ENCODE results near the gene ANO5.

DNA sequence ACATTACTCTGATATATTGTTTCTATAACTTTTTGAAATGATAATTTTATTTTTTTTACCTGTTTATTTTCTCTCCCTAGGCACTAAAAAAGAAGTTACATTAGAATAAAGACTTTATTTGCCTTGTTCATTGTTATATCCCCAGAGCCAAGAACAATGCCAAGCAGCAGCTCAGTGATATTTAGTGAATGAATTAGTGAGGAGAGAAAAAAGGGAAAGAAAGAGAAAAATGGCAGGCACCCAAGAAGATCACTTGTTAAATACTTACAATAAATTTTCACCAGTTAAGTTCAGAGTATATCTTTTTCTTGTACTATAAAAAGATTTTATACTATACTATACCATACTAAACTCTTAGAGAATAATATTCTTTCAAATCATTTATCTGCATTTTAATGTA lies 13.3 kb upstream of the ANO5 start:
- TF ChIP-seq RAD51 (IDR thresholded peaks at IDR 0.05; ENCODE audit: borderline replicate concordance, low read depth) (no peak), HMGXB4 (CRISPR knock-in tag; IDR thresholded peaks at IDR 0.05) (no peak)
- TF ChIP-seq, protein P1, sequence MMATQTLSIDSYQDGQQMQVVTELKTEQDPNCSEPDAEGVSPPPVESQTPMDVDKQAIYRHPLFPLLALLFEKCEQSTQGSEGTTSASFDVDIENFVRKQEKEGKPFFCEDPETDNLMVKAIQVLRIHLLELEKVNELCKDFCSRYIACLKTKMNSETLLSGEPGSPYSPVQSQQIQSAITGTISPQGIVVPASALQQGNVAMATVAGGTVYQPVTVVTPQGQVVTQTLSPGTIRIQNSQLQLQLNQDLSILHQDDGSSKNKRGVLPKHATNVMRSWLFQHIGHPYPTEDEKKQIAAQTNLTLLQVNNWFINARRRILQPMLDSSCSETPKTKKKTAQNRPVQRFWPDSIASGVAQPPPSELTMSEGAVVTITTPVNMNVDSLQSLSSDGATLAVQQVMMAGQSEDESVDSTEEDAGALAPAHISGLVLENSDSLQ (IDR thresholded peaks at IDR 0.05), result no peak
- TF ChIP-seq, protein P2, sequence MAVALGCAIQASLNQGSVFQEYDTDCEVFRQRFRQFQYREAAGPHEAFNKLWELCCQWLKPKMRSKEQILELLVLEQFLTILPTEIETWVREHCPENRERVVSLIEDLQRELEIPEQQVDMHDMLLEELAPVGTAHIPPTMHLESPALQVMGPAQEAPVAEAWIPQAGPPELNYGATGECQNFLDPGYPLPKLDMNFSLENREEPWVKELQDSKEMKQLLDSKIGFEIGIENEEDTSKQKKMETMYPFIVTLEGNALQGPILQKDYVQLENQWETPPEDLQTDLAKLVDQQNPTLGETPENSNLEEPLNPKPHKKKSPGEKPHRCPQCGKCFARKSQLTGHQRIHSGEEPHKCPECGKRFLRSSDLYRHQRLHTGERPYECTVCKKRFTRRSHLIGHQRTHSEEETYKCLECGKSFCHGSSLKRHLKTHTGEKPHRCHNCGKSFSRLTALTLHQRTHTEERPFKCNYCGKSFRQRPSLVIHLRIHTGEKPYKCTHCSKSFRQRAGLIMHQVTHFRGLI (CRISPR knock-in tag; IDR thresholded peaks at IDR 0.05), result no peak
